HepG2 (cell line): Measurements from ENCODE around the gene SAP25. TPM values are rescaled to one million over a fixed set of nuclear protein-coding genes. Genes with fewer than 3 reads are reported as not detected.
A peak's percentile ranks its signal among the peaks of the same experiment; 100 is the strongest.

ENCODE experiments used
- DMAP1 ChIP-seq: IDR thresholded peaks from 2 replicates; pipeline ENCODE4 v1.6.1; 2016
- EHMT2 ChIP-seq: fragments of 200-600 bp; sonication (generic); IDR thresholded peaks from 2 replicates; pipeline ENCODE4 v1.7.0; 2017; ENCODE audit warnings: antibody characterized with exemption, low read depth, low read length, borderline replicate concordance
- FOSL2 ChIP-seq: sonication (generic); formaldehyde crosslinking; IDR thresholded peaks from 2 replicates; pipeline ENCODE4 v1.4.0; 2020; ENCODE audit warnings: missing genetic modification reagents
- FOXA1 ChIP-seq, 2 experiments: fragments of 450-650 bp in 1 of 2; sonication (generic) in 1 of 2; formaldehyde crosslinking in 1 of 2; IDR thresholded peaks; 2 replicates each; pipeline versions ENCODE4 v1.4.0 to v1.6.1; 2016 to 2020; ENCODE audit warnings: missing genetic modification reagents in 1 of 2
- HCFC1 ChIP-seq: fragments of 150-350 bp; IDR thresholded peaks from 2 replicates; pipeline ENCODE4 v1.6.1; 2014; ENCODE audit warnings: low read depth, low read length
- HHEX ChIP-seq: IDR thresholded peaks from 2 replicates; pipeline ENCODE4 v1.6.1; 2016; ENCODE audit warnings: control low read depth
- NFIB ChIP-seq: sonication (generic); formaldehyde crosslinking; IDR thresholded peaks from 2 replicates; pipeline ENCODE4 v1.9.0; 2021; ENCODE audit warnings: missing genetic modification reagents, mild to moderate bottlenecking, borderline replicate concordance
- PHF21A ChIP-seq: sonication (generic); formaldehyde crosslinking; IDR thresholded peaks from 2 replicates; pipeline ENCODE4 v1.5.0; 2020; ENCODE audit warnings: mild to moderate bottlenecking, missing genetic modification reagents
- REPIN1 ChIP-seq: sonication (generic); formaldehyde crosslinking; IDR thresholded peaks from 2 replicates; pipeline ENCODE4 v1.8.0; 2022; ENCODE audit warnings: missing genetic modification reagents, low read depth, mild to moderate bottlenecking, borderline replicate concordance
- SMC3 ChIP-seq: IDR thresholded peaks from 2 replicates; pipeline ENCODE4 v1.6.1; 2011; ENCODE audit warnings: low read length, improper control_type of control experiment
- TBL1XR1 ChIP-seq: fragments of 150-350 bp; IDR thresholded peaks from 2 replicates; pipeline ENCODE4 v1.6.1; 2014; ENCODE audit warnings: borderline replicate concordance, low read length; ENCODE audit not compliant: partially characterized antibody
- THAP11 ChIP-seq: IDR thresholded peaks from 2 replicates; pipeline ENCODE4 v1.6.1; 2016; ENCODE audit warnings: missing biosample characterization, missing genetic modification reagents
- TSC22D2 ChIP-seq: sonication (generic); formaldehyde crosslinking; IDR thresholded peaks from 2 replicates; pipeline ENCODE4 v1.5.1; 2020; ENCODE audit warnings: missing genetic modification reagents, mild to moderate bottlenecking, borderline replicate concordance
- ZBTB20 ChIP-seq: sonication (generic); formaldehyde crosslinking; IDR thresholded peaks from 2 replicates; pipeline ENCODE4 v1.8.1; 2023; ENCODE audit warnings: missing genetic modification reagents, low read depth, mild to moderate bottlenecking, borderline replicate concordance
- ZFP36L1 ChIP-seq: sonication (generic); formaldehyde crosslinking; IDR thresholded peaks from 2 replicates; pipeline ENCODE4 v1.8.0; 2022; ENCODE audit warnings: mild to moderate bottlenecking, missing genetic modification reagents, moderate library complexity
- ZNF382 ChIP-seq: sonication (generic); formaldehyde crosslinking; IDR thresholded peaks from 2 replicates; pipeline ENCODE4 v1.5.0; 2020; ENCODE audit warnings: missing genetic modification reagents, mild to moderate bottlenecking, borderline replicate concordance
- ZNF598 ChIP-seq: sonication (generic); formaldehyde crosslinking; IDR thresholded peaks from 2 replicates; pipeline ENCODE4 v1.5.1; 2020; ENCODE audit warnings: mild to moderate bottlenecking, missing genetic modification reagents, borderline replicate concordance
- ZNF660 ChIP-seq: sonication (generic); formaldehyde crosslinking; IDR thresholded peaks from 2 replicates; pipeline ENCODE4 v1.5.1; 2020; ENCODE audit warnings: mild to moderate bottlenecking, low read depth, missing genetic modification reagents, borderline replicate concordance
- ZSCAN25 ChIP-seq: sonication (generic); formaldehyde crosslinking; IDR thresholded peaks from 2 replicates; pipeline ENCODE4 v1.8.0; 2022; ENCODE audit warnings: mild to moderate bottlenecking, missing genetic modification reagents
- polyA plus RNA-seq, 8 experiments: library from polyadenylated mRNA; depleted of rRNA in 3 of 8; stranded (reverse) in 7 of 8; unstranded in 1 of 8; fragments of >200 nt; fragmentation: Illumina TruSeq in 4 of 8; extraction: Trizol in 4 of 8; gene quantifications; 2 replicates each; pipeline versions ENCODE4 v1.2.1 to v1.2.3, GENCODE V29; 2011 to 2016; ENCODE audit warnings: low read depth in 4 of 8, missing spikeins in 1 of 8, mixed read lengths in 1 of 8; ENCODE audit not compliant: insufficient read depth in 1 of 8
- total RNA-seq, 5 experiments: library from RNA; depleted of rRNA; stranded (reverse); fragments of >200 nt; fragmentation: Illumina TruSeq; extraction: Trizol; gene quantifications; 2 replicates each; pipeline ENCODE4 v1.2.3, GENCODE V29; 2016; ENCODE audit warnings: low read depth in 1 of 5
- TF ChIP-seq, protein P1 (sequence below): sonication (generic); formaldehyde crosslinking; IDR thresholded peaks from 2 replicates; pipeline ENCODE4 v1.4.0; 2020; ENCODE audit warnings: missing genetic modification reagents, borderline replicate concordance
- TF ChIP-seq, protein P2 (sequence below): sonication (generic); formaldehyde crosslinking; IDR thresholded peaks from 2 replicates; pipeline ENCODE4 v1.8.0; 2022; ENCODE audit warnings: mild to moderate bottlenecking, missing genetic modification reagents, moderate library complexity
- TF ChIP-seq, protein P3 (sequence below): sonication (generic); formaldehyde crosslinking; IDR thresholded peaks from 2 replicates; pipeline ENCODE4 v1.8.0; 2022; ENCODE audit warnings: mild to moderate bottlenecking, missing genetic modification reagents

Gene SAP25
- total and polyA plus RNA-seq, 2 of the 13 experiments (the other 11 are each of a cell fraction or from before 2014, with no cell fraction given) = 0.15 to 0.20 TPM

DNA sequence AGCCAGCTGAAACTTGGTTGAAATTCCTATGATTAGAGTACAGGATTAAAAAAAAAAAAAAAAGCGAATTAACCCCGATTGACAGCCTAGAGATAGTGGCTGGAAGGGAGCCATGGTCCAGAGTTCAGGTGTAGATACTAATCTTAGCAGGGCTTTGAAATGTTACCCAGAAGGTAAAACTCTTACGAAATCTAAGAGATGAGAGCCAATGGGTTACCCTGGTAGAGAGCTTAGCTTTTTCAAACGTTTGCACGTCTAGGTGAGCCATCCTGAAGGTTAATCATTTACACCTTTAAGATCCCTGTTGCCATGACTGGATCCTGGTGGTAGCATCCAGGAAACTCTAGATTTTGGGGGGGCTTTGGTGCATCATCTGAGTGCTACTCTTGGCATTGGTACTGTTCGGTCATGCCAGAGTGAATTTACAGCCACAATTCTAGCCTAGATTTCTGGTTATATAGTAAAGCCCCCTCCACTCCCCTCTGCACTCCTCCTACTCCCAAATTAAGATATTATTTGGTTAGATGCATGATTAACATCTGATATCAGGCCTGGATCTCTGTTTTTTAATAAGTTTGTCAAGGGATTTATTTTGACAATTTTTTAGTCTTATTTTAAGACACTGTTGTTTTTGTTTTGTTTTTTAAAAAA, 33.5 kb downstream of the SAP25 start (continued):
- TF ChIP-seq, protein P1, sequence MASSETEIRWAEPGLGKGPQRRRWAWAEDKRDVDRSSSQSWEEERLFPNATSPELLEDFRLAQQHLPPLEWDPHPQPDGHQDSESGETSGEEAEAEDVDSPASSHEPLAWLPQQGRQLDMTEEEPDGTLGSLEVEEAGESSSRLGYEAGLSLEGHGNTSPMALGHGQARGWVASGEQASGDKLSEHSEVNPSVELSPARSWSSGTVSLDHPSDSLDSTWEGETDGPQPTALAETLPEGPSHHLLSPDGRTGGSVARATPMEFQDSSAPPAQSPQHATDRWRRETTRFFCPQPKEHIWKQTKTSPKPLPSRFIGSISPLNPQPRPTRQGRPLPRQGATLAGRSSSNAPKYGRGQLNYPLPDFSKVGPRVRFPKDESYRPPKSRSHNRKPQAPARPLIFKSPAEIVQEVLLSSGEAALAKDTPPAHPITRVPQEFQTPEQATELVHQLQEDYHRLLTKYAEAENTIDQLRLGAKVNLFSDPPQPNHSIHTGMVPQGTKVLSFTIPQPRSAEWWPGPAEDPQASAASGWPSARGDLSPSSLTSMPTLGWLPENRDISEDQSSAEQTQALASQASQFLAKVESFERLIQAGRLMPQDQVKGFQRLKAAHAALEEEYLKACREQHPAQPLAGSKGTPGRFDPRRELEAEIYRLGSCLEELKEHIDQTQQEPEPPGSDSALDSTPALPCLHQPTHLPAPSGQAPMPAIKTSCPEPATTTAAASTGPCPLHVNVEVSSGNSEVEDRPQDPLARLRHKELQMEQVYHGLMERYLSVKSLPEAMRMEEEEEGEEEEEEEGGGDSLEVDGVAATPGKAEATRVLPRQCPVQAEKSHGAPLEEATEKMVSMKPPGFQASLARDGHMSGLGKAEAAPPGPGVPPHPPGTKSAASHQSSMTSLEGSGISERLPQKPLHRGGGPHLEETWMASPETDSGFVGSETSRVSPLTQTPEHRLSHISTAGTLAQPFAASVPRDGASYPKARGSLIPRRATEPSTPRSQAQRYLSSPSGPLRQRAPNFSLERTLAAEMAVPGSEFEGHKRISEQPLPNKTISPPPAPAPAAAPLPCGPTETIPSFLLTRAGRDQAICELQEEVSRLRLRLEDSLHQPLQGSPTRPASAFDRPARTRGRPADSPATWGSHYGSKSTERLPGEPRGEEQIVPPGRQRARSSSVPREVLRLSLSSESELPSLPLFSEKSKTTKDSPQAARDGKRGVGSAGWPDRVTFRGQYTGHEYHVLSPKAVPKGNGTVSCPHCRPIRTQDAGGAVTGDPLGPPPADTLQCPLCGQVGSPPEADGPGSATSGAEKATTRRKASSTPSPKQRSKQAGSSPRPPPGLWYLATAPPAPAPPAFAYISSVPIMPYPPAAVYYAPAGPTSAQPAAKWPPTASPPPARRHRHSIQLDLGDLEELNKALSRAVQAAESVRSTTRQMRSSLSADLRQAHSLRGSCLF (CRISPR knock-in tag) = no peak
- TF ChIP-seq ZFP36L1 (CRISPR knock-in tag) (peak; percentile 19; the same call in 1 of the 2 replicates), ZNF382 (CRISPR knock-in tag) (no peak), NFIB (CRISPR knock-in tag) (no peak), ZNF598 (CRISPR knock-in tag) (no peak), ZSCAN25 (CRISPR knock-in tag) (0 out of 2 replicates have a peak, but pooled peaks have one; percentile 14), THAP11 (peak; percentile 50), DMAP1 (CRISPR knock-in tag) (no peak), FOXA1 (IDR thresholded peaks at IDR 0.05) (no peak), FOXA1 (CRISPR knock-in tag; IDR thresholded peaks at IDR 0.05) (no peak), EHMT2 (no peak), SMC3 (no peak), ZNF660 (CRISPR knock-in tag) (no peak), PHF21A (CRISPR knock-in tag) (peak; percentile 91), ZBTB20 (no peak), FOSL2 (CRISPR knock-in tag) (peak; percentile 74), TBL1XR1 (no peak), TSC22D2 (no peak), HHEX (CRISPR knock-in tag) (no peak), HCFC1 (no peak), REPIN1 (CRISPR knock-in tag) (no peak; the same call in 1 of the 2 replicates)
- TF ChIP-seq, protein P2, sequence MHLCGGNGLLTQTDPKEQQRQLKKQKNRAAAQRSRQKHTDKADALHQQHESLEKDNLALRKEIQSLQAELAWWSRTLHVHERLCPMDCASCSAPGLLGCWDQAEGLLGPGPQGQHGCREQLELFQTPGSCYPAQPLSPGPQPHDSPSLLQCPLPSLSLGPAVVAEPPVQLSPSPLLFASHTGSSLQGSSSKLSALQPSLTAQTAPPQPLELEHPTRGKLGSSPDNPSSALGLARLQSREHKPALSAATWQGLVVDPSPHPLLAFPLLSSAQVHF (CRISPR knock-in tag) = no peak
- TF ChIP-seq, protein P3, sequence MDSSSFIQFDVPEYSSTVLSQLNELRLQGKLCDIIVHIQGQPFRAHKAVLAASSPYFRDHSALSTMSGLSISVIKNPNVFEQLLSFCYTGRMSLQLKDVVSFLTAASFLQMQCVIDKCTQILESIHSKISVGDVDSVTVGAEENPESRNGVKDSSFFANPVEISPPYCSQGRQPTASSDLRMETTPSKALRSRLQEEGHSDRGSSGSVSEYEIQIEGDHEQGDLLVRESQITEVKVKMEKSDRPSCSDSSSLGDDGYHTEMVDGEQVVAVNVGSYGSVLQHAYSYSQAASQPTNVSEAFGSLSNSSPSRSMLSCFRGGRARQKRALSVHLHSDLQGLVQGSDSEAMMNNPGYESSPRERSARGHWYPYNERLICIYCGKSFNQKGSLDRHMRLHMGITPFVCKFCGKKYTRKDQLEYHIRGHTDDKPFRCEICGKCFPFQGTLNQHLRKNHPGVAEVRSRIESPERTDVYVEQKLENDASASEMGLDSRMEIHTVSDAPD (CRISPR knock-in tag) = peak; percentile 84
